HL-60 (cell line): ENCODE data around the gene EFCAB8.
"Not testable (repeated sequence)": the region's sequence is repeated elsewhere in the genome, so short reads cannot be mapped to it uniquely, and the experiment has no call there.

Experiments used
- DNase-seq, 2 experiments: peaks; one replicate each; pipeline ENCODE4 v3.0.0-alpha.2; 2010 to 2020; ENCODE audit warnings: low read depth in 1 of 2, low spot score in 1 of 2
- H3K27ac ChIP-seq: fragments of 250-450 bp; sonication (Bioruptor Pico); replicated peaks from 2 replicates; pipeline ENCODE4 v1.5.1; 2020; ENCODE audit warnings: mild to moderate bottlenecking, moderate library complexity
- H3K27me3 ChIP-seq: fragments of 250-450 bp; sonication (Bioruptor Pico); 2 replicates; pipeline ENCODE4 v1.5.1; 2021; ENCODE audit warnings: mild to moderate bottlenecking, moderate library complexity; ENCODE audit not compliant: insufficient read depth, poor library complexity, severe bottlenecking
- H3K4me3 ChIP-seq: replicated peaks from 2 replicates; pipeline ENCODE4 v1.5.1; 2011; ENCODE audit warnings: mild to moderate bottlenecking, control low read depth, low read length; ENCODE audit not compliant: insufficient read depth
- GABPA ChIP-seq: IDR thresholded peaks from 2 replicates; pipeline ENCODE4 v1.6.1; 2012; ENCODE audit warnings: low read depth
- POLR2AphosphoS5 ChIP-seq: IDR thresholded peaks from 2 replicates; pipeline ENCODE4 v1.6.1; 2012; ENCODE audit warnings: low read depth
- SPI1 ChIP-seq: IDR thresholded peaks from 2 replicates; pipeline ENCODE4 v1.6.1; 2012; ENCODE audit warnings: low read depth, mild to moderate bottlenecking, borderline replicate concordance
- TF ChIP-seq, protein P1 (sequence below): IDR thresholded peaks from 2 replicates; pipeline ENCODE4 v1.6.1; 2012; ENCODE audit warnings: low read depth; ENCODE audit not compliant: insufficient replicate concordance
- TF ChIP-seq, protein P2 (sequence below): IDR thresholded peaks from one replicate; pipeline ENCODE4 v1.5.1; 2011; ENCODE audit warnings: low read length, control low read depth, inconsistent platforms; ENCODE audit not compliant: insufficient read depth

Gene EFCAB8

DNA sequence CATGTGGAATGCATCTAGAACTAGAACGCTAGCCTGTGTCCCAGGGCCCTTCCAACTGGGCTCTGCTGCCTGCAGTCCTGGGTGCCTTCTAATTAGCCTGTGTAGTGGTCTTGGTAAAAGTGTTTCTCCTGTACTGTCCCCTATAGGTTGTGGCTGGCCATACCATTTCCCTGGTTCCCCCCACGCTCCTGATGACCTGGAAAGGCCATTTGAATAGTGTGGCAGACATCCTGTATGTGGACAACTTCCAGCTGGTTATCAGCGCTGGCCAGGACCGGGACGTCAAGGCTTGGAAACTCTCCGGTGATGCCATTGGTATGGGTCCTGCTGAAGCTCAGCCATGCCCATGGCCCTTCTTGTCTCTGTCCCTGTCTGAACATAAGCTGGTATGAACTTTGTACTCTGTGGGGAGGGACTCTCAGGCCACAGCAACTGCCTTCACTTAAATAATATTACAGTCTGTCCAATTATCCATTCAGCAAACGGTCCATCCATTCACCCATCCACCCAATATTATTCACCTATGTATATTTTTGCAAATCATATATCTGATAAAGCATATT, 84.8 kb downstream of the EFCAB8 start:
- Histone ChIP-seq H3K27me3 (no peaks in the 10 kb centered on the region), H3K4me3 (no peak overlapping the region), H3K27ac (no peak overlapping the region)
- DNase-seq = no peak
- TF ChIP-seq, protein P1, sequence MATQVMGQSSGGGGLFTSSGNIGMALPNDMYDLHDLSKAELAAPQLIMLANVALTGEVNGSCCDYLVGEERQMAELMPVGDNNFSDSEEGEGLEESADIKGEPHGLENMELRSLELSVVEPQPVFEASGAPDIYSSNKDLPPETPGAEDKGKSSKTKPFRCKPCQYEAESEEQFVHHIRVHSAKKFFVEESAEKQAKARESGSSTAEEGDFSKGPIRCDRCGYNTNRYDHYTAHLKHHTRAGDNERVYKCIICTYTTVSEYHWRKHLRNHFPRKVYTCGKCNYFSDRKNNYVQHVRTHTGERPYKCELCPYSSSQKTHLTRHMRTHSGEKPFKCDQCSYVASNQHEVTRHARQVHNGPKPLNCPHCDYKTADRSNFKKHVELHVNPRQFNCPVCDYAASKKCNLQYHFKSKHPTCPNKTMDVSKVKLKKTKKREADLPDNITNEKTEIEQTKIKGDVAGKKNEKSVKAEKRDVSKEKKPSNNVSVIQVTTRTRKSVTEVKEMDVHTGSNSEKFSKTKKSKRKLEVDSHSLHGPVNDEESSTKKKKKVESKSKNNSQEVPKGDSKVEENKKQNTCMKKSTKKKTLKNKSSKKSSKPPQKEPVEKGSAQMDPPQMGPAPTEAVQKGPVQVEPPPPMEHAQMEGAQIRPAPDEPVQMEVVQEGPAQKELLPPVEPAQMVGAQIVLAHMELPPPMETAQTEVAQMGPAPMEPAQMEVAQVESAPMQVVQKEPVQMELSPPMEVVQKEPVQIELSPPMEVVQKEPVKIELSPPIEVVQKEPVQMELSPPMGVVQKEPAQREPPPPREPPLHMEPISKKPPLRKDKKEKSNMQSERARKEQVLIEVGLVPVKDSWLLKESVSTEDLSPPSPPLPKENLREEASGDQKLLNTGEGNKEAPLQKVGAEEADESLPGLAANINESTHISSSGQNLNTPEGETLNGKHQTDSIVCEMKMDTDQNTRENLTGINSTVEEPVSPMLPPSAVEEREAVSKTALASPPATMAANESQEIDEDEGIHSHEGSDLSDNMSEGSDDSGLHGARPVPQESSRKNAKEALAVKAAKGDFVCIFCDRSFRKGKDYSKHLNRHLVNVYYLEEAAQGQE = no peak
- no peak for TF ChIP-seq POLR2AphosphoS5
- TF ChIP-seq, protein P2, sequence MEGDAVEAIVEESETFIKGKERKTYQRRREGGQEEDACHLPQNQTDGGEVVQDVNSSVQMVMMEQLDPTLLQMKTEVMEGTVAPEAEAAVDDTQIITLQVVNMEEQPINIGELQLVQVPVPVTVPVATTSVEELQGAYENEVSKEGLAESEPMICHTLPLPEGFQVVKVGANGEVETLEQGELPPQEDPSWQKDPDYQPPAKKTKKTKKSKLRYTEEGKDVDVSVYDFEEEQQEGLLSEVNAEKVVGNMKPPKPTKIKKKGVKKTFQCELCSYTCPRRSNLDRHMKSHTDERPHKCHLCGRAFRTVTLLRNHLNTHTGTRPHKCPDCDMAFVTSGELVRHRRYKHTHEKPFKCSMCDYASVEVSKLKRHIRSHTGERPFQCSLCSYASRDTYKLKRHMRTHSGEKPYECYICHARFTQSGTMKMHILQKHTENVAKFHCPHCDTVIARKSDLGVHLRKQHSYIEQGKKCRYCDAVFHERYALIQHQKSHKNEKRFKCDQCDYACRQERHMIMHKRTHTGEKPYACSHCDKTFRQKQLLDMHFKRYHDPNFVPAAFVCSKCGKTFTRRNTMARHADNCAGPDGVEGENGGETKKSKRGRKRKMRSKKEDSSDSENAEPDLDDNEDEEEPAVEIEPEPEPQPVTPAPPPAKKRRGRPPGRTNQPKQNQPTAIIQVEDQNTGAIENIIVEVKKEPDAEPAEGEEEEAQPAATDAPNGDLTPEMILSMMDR = no peak
- TF ChIP-seq GABPA = no peak
- no peak for TF ChIP-seq SPI1

DNA sequence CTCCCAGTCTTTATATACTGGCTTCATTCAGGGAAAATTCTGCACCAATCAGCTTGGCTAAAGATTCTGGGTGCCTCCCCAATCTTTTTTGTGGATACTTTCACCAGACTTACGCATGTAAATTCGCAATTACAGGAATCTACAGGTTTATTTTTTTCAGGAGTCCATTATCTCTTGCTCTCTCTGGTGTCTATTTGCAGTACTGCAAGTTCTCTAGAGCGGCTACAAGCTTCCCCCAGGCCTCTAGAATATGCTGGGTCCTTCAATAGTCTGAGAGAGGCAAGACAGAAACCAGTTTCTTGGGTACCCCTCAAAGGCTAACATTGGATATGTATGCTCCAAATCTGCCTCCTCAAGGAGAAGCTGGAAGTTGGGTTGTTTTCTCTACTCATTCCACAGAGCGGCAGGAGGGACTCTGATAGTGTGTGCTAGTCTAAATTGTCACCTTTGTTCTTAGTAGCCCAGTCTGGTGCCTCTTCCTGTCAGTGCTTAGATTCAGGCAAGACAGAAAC, 87.0 kb downstream of the EFCAB8 start:
- peak in 1 of 2 experiments; percentile 30 for DNase-seq
- TF ChIP-seq, protein P1 = no peak
- no peak for TF ChIP-seq POLR2AphosphoS5
- TF ChIP-seq, protein P2 = peak; percentile 41
- H3K27me3 ChIP-seq = no peaks in the 10 kb centered on the region
- no peak overlapping the region for H3K27ac ChIP-seq
- no peak overlapping the region for H3K4me3 ChIP-seq

DNA sequence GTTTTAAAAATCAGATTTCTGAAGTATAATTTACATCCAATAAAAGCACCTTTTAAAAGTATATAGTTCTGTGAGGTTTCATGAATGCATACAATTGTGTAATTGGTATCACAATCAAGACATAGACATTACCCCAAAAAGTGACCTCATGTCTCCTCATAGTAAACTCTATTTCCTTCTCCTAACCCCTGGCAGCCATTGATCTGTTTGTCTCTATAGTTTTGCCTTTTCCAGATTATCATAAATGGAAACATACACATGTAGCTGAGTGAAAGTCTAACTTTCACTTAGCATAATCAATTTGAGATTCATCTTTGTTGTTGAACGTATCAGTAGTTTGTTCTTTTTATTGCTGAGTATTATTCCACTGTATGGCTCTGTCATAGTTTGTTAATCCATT, 87.9 kb downstream of the EFCAB8 start:
- TF ChIP-seq GABPA = no peak
- no peak for TF ChIP-seq SPI1
- TF ChIP-seq, protein P1 = no peak
- TF ChIP-seq, protein P2 = no peak
- TF ChIP-seq POLR2AphosphoS5 = no peak
- H3K27ac ChIP-seq = no peak overlapping the region
- DNase-seq = no peak
- no peaks in the 10 kb centered on the region for H3K27me3 ChIP-seq
- H3K4me3 ChIP-seq = no peak overlapping the region

DNA sequence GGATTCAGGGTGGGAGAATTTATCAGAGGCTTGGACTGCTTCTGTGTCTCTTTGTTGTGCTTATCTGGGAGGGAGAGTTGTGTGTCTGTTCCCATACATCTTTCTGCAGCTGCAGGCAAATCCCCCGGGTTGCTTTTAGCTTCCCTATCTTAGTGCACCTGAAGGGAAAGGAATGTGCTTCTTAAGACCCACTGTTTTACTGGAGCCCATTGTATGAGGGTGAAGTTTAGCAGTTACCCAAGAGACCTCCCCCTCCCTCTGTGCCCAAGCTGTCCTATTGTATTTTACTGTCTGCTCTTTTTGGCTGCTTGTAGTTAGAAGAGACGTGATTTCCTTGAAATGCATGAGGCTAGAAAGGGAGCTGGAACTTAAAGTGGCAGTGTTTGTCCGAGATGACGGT, 91.8 kb downstream of the EFCAB8 start:
- H3K27ac ChIP-seq, DNase-seq, H3K27me3 ChIP-seq, H3K4me3 ChIP-seq: not testable (repeated sequence)
